Measurements from ENCODE around the gene LTC4S. TPM values are rescaled to one million over a fixed set of nuclear protein-coding genes. Genes with fewer than 3 reads are reported as not detected.

Gene LTC4S
- total RNA-seq, 1 experiment from 2014 or later: 2.6 TPM

- ChIA-PET CTCF (no interaction called here), POLR2A (no interaction called here)
- Mint-ChIP-seq H3K27ac (peak overlapping the region; percentile 60), H3K4me3 (no peak overlapping the region), H3K9me3 (peaks cover 14% of the 10 kb centered on the region), H3K36me3 (peaks cover 82% of the 10 kb centered on the region), H3K27me3 (ENCODE audit: low read depth) (no peaks in the 10 kb centered on the region; the same call in 1 of the 2 replicates), H3K4me1 (peaks cover 26% of the 10 kb centered on the region)
- TF ChIP-seq TEAD1 (CRISPR knock-in tag; IDR thresholded peaks at IDR 0.05): no peak
- no peak for TF ChIP-seq ZNF263 (CRISPR knock-in tag; IDR thresholded peaks at IDR 0.05; ENCODE audit: low read depth)
- TF ChIP-seq SOX15 (CRISPR knock-in tag; IDR thresholded peaks at IDR 0.05): no peak
- TF ChIP-seq NR2C2 (CRISPR knock-in tag; IDR thresholded peaks at IDR 0.05): no peak
- no peak for TF ChIP-seq IRF1 (CRISPR knock-in tag; IDR thresholded peaks at IDR 0.05)
- TF ChIP-seq CREB1 (CRISPR knock-in tag; IDR thresholded peaks at IDR 0.05): no peak
- no peak for TF ChIP-seq MXD4 (CRISPR knock-in tag; IDR thresholded peaks at IDR 0.05; ENCODE audit: borderline replicate concordance)
- TF ChIP-seq CBFB (CRISPR knock-in tag; IDR thresholded peaks at IDR 0.05; ENCODE audit: low read depth): no peak
- TF ChIP-seq ZNF396 (CRISPR knock-in tag; IDR thresholded peaks at IDR 0.05; ENCODE audit: borderline replicate concordance): no peak
- TF ChIP-seq RELA (CRISPR knock-in tag; IDR thresholded peaks at IDR 0.05; ENCODE audit: borderline replicate concordance): no peak
- TF ChIP-seq ZNF512 (CRISPR knock-in tag; IDR thresholded peaks at IDR 0.05; ENCODE audit: borderline replicate concordance): no peak
- no peak for TF ChIP-seq USF2 (CRISPR knock-in tag; IDR thresholded peaks at IDR 0.05)
- no peak for TF ChIP-seq ZBTB43 (CRISPR knock-in tag; IDR thresholded peaks at IDR 0.05)
- no peak for TF ChIP-seq E2F4 (CRISPR knock-in tag; IDR thresholded peaks at IDR 0.05; ENCODE audit: borderline replicate concordance, low read depth)
- TF ChIP-seq OVOL2 (CRISPR knock-in tag; IDR thresholded peaks at IDR 0.05; ENCODE audit: borderline replicate concordance): no peak
- no peak for TF ChIP-seq FOXP4 (CRISPR knock-in tag; IDR thresholded peaks at IDR 0.05)
- no peak for TF ChIP-seq NFE2L1 (CRISPR knock-in tag; IDR thresholded peaks at IDR 0.05)
- TF ChIP-seq ZNF423 (CRISPR knock-in tag; IDR thresholded peaks at IDR 0.05): no peak
- DNase-seq (ENCODE audit: low spot score): no peak
- ATAC-seq: no peak
Observed at GRCh38 chr5:179832039-179832745, 38.4 kb downstream of the LTC4S start.
